Naive thymus-derived CD8-positive, alpha-beta T cell (primary cell): ENCODE data around the gene PLEKHJ1. TPM values are rescaled to one million over a fixed set of nuclear protein-coding genes. Genes with fewer than 3 reads are reported as not detected.
A peak's percentile ranks its signal among the peaks of the same experiment; 100 is the strongest.
"Not testable (repeated sequence)": the region's sequence is repeated elsewhere in the genome, so short reads cannot be mapped to it uniquely, and the experiment has no call there.

Experiments
- ATAC-seq, 2 donors: fragments of 150-1000 bp; cut with Tn5 transposase in 1 of 2; sonication (Bioruptor Pico), chemical (Tn5 transposase) in 1 of 2; 1 replicate in 1 of 2; 2 replicates in 1 of 2; pipeline ENCODE4 v1.10.0; 2021; ENCODE audit warnings: mild to moderate bottlenecking in 2 of 2, moderate library complexity in 2 of 2
- POLR2A ChIA-PET: fragments of 350-600 bp; sonication (Branson Sonifier 250); formaldehyde crosslinking; loops from one replicate; lab custom pipeline; 2021; ENCODE audit warnings: antibody characterized with exemption; lab: Charles Lee
- DNase-seq, 10 donors: peaks; one replicate each; pipeline versions ENCODE4 v3.0.0 to v3.0.0-alpha.2; 2020 to 2022
- H3K27ac Mint-ChIP-seq, 10 donors: one replicate each; pipeline ENCODE4 v1.8.0; 2020 to 2022; ENCODE audit warnings: mild to moderate bottlenecking in 10 of 10, mixed read lengths in 10 of 10, moderate library complexity in 4 of 10, inconsistent platforms in 1 of 10
- H3K27me3 Mint-ChIP-seq, 5 donors: one replicate each; pipeline ENCODE4 v1.8.0; 2021 to 2022; ENCODE audit warnings: mixed read lengths in 5 of 5
- H3K36me3 Mint-ChIP-seq, 3 donors: one replicate each; pipeline ENCODE4 v1.8.0; 2020 to 2022; ENCODE audit warnings: mixed read lengths in 3 of 3, mild to moderate bottlenecking in 2 of 3, inconsistent platforms in 1 of 3
- H3K4me1 Mint-ChIP-seq, 4 donors: one replicate each; pipeline ENCODE4 v1.8.0; 2021 to 2022; ENCODE audit warnings: mixed read lengths in 4 of 4
- H3K4me3 Mint-ChIP-seq, 10 donors: one replicate each; pipeline ENCODE4 v1.8.0; 2020 to 2022; ENCODE audit warnings: mild to moderate bottlenecking in 10 of 10, mixed read lengths in 10 of 10, moderate library complexity in 6 of 10, inconsistent platforms in 1 of 10
- H3K9me3 Mint-ChIP-seq, 9 donors: one replicate each; pipeline ENCODE4 v1.8.0; 2020 to 2022; ENCODE audit warnings: mixed read lengths in 9 of 9, mild to moderate bottlenecking in 3 of 9, inconsistent platforms in 1 of 9, moderate library complexity in 1 of 9
- polyA plus RNA-seq, 3 donors: library from polyadenylated mRNA; unstranded; fragments of 300-500 nt; fragmentation: Illumina TruSeq; gene quantifications; one replicate each; pipeline ENCODE4 v1.2.3, GENCODE V29; 2021
- total RNA-seq, 8 experiments: library from RNA in 2 of 8; stranded (reverse) in 2 of 8; gene quantifications; one replicate each; pipeline ENCODE4 v1.2.3 and lab custom pipeline; 2021 to 2026

Gene PLEKHJ1
- total and polyA plus RNA-seq, 5 experiments from 2014 or later = 56.7 to 106 (median 85.2) TPM

GRCh38 chr19:2208975-2209374 is 27.2 kb downstream of the PLEKHJ1 start:
- POLR2A ChIA-PET = no interaction called here
- Mint-ChIP-seq H3K36me3 (peaks cover 0 to 43% (median 5%) of the 10 kb centered on the region in 3 donors), H3K27me3 (no peaks in the 10 kb centered on the region), H3K9me3 (no peaks in the 10 kb centered on the region), H3K4me3 (no peak overlapping the region), H3K4me1 (peaks cover 0 to 5% (median 3%) of the 10 kb centered on the region in 4 donors), H3K27ac (peak overlapping the region in 1 of 10 donors; percentile 57)
- DNase-seq = no peak
- no peak for ATAC-seq

DNA sequence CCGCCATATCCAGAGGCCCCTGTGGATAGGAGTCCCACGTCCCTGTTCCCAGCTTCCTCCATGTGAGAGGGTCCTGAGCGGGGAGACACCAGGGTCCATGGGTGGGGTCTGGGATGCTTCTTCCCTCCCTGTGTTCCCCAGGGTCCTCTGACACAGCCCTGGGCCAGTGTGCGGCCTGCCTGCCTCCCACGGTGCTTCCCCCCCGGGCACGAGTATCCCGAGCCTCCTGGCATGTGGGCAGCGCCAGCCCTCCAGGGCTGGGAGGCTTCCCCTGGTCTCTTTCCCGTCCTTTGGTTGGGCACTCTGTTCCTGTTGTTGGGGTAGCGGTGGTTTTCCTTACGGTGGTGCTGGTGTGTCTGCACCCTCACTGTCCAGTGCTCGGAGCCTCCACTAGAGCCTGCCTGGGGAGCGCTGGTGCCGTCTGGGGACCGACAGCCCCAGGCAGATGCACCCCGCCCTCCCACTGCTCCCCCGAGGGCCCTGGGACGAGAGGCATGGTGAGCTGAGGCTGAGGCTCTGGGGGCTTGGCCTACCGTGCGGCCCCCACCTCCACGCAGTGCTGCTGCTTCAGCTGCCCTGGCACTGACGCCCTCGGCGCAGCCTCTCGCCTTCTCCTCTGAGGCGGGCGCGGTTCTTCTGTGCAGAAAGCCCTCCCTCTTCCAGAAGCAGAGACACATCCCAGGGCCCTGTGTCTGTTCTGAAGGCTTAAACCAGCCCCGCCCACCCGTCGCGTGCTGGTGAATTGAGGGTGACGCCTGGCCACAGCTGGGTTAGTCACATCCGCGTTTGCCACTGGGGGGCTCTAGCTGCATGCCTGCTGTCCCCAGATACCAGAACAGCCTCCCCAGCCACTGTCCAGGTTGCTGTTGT is 27.9 kb downstream of the PLEKHJ1 start:
- Mint-ChIP-seq H3K27me3 (no peaks in the 10 kb centered on the region), H3K36me3 (peaks cover 0 to 39% (median 5%) of the 10 kb centered on the region in 3 donors), H3K27ac (peak overlapping the region in 1 of 10 donors; percentile 57), H3K4me3 (no peak overlapping the region), H3K4me1 (peaks cover 0 to 8% (median 4%) of the 10 kb centered on the region in 4 donors), H3K9me3 (no peaks in the 10 kb centered on the region)
- POLR2A ChIA-PET = no interaction called here
- peak in 1 of 2 donors; percentile 44 for ATAC-seq
- DNase-seq = peak in 1 of 10 donors; percentile 5

- no peak for ATAC-seq
- Mint-ChIP-seq H3K27me3 (no peaks in the 10 kb centered on the region), H3K4me3 (no peak overlapping the region), H3K9me3 (no peaks in the 10 kb centered on the region), H3K36me3 (peaks cover 0 to 32% (median 5%) of the 10 kb centered on the region in 3 donors), H3K27ac (no peak overlapping the region), H3K4me1 (peaks cover 0 to 8% (median 4%) of the 10 kb centered on the region in 4 donors)
- POLR2A ChIA-PET = no interaction called here
- DNase-seq = no peak
Observed at GRCh38 chr19:2207008-2207407, 29.1 kb downstream of the PLEKHJ1 start.

DNA sequence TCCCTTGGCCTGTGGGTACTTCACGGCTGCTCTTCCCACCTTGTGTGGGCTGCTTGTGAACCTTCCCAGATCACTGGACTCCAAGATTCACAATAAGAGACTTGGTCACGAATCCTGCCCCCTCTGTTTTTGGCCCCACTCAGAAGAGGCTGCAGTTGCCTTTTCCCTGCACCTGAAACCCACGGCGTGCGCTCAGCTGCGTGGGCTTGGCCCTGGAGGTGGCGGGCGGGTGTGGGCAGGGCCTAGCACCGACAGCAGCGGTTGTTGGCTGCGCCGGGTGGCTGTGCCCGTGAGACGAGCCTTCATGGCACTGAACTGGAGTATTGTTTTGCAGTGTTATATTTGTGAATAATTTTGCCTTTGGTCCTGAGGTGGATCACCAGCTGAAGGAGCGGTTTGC is 33.8 kb downstream of the PLEKHJ1 start:
- peak overlapping the region in 1 of 10 donors; percentile 44 for H3K27ac Mint-ChIP-seq
- H3K4me1 Mint-ChIP-seq = peaks cover 4 to 10% (median 9%) of the 10 kb centered on the region in 4 donors
- H3K9me3 Mint-ChIP-seq = no peaks in the 10 kb centered on the region
- POLR2A ChIA-PET = interaction anchor here (1.4 kb wide), 1 partner anchor 15 kb away, joined by 4 read pairs; no protein-coding TSS in a partner anchor
- H3K4me3 Mint-ChIP-seq = no peak overlapping the region
- DNase-seq (no peak), ATAC-seq (no peak)
- H3K27me3 Mint-ChIP-seq = no peaks in the 10 kb centered on the region
- H3K36me3 Mint-ChIP-seq = peaks cover 0 to 18% (median 2%) of the 10 kb centered on the region in 3 donors

DNA sequence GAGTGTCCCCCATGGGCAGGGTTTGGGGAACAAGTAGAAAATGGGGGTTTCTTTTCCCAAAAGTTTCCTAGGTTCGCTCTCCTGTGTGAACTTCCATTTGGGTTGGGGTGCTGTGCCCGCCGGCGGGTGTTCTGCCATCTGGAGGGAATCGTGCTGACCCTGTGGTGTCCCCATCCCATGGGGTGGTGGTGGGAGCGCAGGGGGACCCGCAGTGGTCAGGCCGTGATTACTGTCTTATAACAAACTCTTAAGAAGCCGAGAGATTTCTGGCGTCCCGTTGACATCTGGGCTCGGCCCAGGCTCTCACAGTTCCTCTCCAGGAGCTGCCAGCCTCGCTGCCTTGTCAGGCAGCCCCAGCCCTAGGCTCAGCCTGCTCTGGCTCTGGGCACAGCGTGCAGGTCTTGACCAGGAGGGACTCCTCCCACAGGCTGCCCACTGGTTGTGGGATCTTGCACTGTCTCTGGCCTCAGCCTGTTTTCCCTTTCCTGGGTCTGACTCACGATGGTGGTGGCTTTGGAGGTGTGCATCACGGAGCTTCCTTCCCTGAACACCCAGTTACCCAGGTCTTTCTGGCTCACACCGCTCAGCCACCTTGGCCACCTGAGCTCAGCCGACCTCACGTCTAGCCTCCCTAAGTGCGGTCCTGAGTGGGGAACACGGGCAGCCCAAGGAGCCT is 34.5 kb downstream of the PLEKHJ1 start:
- Mint-ChIP-seq H3K4me3 (no peak overlapping the region), H3K36me3 (peaks cover 0 to 22% (median 2%) of the 10 kb centered on the region in 3 donors), H3K27ac (peak overlapping the region in 1 of 10 donors; percentile 55), H3K4me1 (peaks cover 4 to 13% (median 12%) of the 10 kb centered on the region in 4 donors), H3K9me3 (no peaks in the 10 kb centered on the region), H3K27me3 (no peaks in the 10 kb centered on the region)
- POLR2A ChIA-PET = interaction anchor here (1.4 kb wide), 1 partner anchor 15 kb away, joined by 4 read pairs; no protein-coding TSS in a partner anchor
- ATAC-seq = no peak
- DNase-seq = no peak

- POLR2A ChIA-PET, H3K4me3 Mint-ChIP-seq, H3K27me3 Mint-ChIP-seq, ATAC-seq, H3K9me3 Mint-ChIP-seq, DNase-seq: not testable (repeated sequence)
- Mint-ChIP-seq H3K27ac (peak overlapping the region in 1 of 10 donors; percentile 79), H3K4me1 (peaks cover 4 to 13% (median 12%) of the 10 kb centered on the region in 4 donors), H3K36me3 (peaks cover 0 to 21% (median 2%) of the 10 kb centered on the region in 3 donors)
Observed at GRCh38 chr19:2200624-2201294, 35.4 kb downstream of the PLEKHJ1 start.

DNA sequence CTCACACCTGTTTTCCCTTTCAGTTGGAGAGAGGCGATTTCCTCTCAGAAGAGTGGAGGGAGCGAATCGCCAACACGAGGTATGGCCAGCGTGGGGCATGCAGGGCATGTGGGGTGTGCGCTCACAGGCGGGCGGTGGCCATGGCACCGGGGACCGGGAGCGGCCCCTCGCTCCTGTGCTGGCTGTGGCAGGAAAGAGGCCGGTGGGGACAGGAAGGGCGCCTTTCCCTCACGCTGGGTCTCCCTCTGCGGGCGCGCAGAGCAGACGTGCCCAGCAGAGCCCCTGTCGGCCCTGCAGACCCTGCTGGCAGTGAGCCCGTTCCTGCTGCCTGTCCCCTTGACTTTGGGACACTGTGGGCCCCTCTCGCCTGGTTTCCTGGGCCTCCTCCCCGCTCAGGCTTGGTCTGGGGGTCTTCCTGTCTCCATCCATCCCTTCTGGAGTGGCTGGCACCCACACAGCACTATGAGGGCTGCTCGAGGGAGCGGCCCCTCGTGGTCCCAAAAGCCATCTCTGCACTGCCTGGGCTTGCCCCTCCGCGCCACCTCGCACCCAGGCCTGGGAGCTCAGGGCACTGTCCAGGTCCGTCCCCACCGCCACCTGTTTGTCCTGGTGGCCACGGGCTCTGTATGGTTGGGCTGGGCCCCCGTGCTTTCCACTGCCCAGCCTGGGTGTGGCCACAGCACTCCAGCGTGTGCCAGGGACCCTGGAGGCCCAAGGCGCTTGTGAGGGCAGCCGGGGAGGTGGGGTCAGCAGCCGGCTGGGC is 36.1 kb downstream of the PLEKHJ1 start:
- DNase-seq (no peak), ATAC-seq (no peak)
- Mint-ChIP-seq H3K9me3 (no peaks in the 10 kb centered on the region), H3K36me3 (peaks cover 0 to 17% (median 0%) of the 10 kb centered on the region in 3 donors), H3K4me1 (peaks cover 4 to 13% (median 11%) of the 10 kb centered on the region in 4 donors), H3K27me3 (no peaks in the 10 kb centered on the region), H3K4me3 (no peak overlapping the region), H3K27ac (peak overlapping the region in 1 of 10 donors; percentile 37)
- POLR2A ChIA-PET = no interaction called here

DNA sequence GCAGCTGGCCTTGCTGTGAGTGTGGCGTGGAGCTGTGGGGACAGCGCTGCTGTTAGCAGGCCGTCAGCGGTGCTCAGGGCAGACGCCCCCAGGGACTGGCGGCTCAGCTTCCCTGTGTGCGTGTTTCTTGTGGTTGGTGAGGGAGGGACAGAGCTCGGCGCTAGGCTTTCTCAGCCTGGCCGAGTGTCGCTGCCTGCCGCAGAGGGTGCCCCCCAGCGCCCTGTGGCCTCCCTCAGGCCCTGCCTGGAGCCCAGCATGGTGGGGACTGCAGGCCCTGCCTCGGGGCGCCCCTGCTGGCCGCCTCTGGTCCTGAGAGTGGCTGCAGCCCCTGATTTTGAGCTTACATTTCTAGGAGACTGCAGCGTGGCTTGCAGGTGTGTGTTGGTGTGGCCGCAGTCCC is 36.9 kb downstream of the PLEKHJ1 start:
- Mint-ChIP-seq H3K4me1 (peaks cover 4 to 13% (median 9%) of the 10 kb centered on the region in 4 donors), H3K27ac (no peak overlapping the region), H3K36me3 (peaks cover 0 to 19% (median 0%) of the 10 kb centered on the region in 3 donors), H3K27me3 (no peaks in the 10 kb centered on the region), H3K9me3 (no peaks in the 10 kb centered on the region), H3K4me3 (no peak overlapping the region)
- POLR2A ChIA-PET = no interaction called here
- no peak for DNase-seq
- no peak for ATAC-seq

- Mint-ChIP-seq H3K4me1 (peaks cover 4 to 9% (median 6%) of the 10 kb centered on the region in 4 donors), H3K4me3 (no peak overlapping the region), H3K9me3 (no peaks in the 10 kb centered on the region), H3K27ac (no peak overlapping the region), H3K36me3 (peaks cover 0 to 20% (median 0%) of the 10 kb centered on the region in 3 donors), H3K27me3 (no peaks in the 10 kb centered on the region)
- no peak for DNase-seq
- POLR2A ChIA-PET = no interaction called here
- ATAC-seq = no peak
Observed at GRCh38 chr19:2198317-2198716, 37.8 kb downstream of the PLEKHJ1 start.

DNA sequence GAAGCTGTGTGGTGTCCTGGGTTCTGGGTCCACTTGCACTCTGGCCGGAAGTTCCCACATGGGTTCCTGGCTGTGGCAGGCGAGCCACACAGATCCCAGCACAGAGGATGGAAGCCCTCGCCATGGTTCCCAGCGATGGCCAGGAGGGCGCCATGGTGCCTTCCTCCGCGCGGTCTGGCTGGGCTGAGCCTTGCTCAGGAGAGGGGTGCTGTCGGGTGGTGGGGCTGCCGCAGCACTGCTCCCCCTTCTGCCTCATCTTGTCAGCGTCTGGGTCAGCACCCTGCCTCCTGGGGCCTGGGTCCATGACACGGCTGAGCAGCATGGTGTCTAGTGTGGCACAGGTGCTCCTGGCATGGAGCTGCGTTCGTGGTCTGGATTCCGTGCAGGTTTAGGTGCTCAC is 38.9 kb downstream of the PLEKHJ1 start:
- ATAC-seq (no peak), DNase-seq (no peak)
- POLR2A ChIA-PET = no interaction called here
- H3K4me1 Mint-ChIP-seq = peaks cover 4 to 9% (median 6%) of the 10 kb centered on the region in 4 donors
- no peak overlapping the region for H3K27ac Mint-ChIP-seq
- H3K27me3 Mint-ChIP-seq = no peaks in the 10 kb centered on the region
- H3K9me3 Mint-ChIP-seq = no peaks in the 10 kb centered on the region
- H3K4me3 Mint-ChIP-seq = no peak overlapping the region
- H3K36me3 Mint-ChIP-seq = peaks cover 0 to 26% (median 0%) of the 10 kb centered on the region in 3 donors

DNA sequence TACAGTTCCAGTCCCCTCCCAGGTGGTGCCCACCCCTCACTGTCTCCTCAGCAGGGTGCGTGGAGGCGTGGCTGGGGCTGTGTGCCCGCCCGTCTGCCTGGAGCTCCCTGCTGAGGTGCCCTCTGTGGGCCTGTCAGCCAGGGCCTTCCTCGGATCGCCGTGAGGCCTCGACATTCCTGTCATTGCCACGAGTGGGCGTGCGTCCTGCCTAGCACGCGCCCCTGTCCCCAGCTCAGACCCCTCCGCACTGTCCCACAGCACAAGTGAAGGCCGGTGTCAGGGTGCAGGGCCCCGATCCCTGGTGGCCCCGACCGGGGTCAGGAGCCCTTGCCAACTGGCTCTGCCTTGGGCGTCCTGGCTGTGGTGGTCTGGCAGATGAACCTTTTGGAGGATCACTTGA is 40.2 kb downstream of the PLEKHJ1 start:
- no peaks in the 10 kb centered on the region for H3K27me3 Mint-ChIP-seq
- no peak for ATAC-seq
- H3K4me1 Mint-ChIP-seq = peaks cover 4 to 9% (median 6%) of the 10 kb centered on the region in 4 donors
- no peak for DNase-seq
- no peak overlapping the region for H3K4me3 Mint-ChIP-seq
- no peaks in the 10 kb centered on the region for H3K9me3 Mint-ChIP-seq
- peaks cover 0 to 34% (median 0%) of the 10 kb centered on the region in 3 donors for H3K36me3 Mint-ChIP-seq
- H3K27ac Mint-ChIP-seq = no peak overlapping the region
- POLR2A ChIA-PET = interaction anchor here (0.5 kb wide), 1 partner anchor 24 kb away, joined by 3 read pairs; no protein-coding TSS in a partner anchor

DNA sequence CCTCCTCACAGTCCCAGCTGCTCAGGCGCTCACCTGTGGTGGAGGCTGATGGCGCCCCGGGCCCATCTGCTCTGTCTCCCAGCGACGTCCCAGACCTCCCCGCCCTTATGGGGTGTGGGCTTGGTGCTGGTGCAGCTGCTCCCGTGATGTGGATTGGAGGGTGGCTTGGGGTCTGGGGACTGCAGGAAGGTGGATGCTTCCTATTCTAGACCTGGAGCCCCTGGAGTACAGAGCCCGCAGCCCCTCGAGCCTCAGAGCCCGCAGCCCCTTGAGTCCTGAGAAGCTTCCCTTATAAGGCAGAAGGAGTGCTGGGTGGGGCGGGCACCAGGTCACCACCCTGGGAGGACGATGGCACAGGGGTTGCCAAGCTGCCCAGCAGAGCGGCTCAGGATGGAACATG is 40.8 kb downstream of the PLEKHJ1 start:
- DNase-seq = no peak
- Mint-ChIP-seq H3K27me3 (no peaks in the 10 kb centered on the region), H3K27ac (no peak overlapping the region), H3K4me1 (peaks cover 4 to 7% (median 5%) of the 10 kb centered on the region in 4 donors), H3K4me3 (no peak overlapping the region), H3K9me3 (no peaks in the 10 kb centered on the region), H3K36me3 (peaks cover 0 to 36% (median 0%) of the 10 kb centered on the region in 3 donors)
- POLR2A ChIA-PET = interaction anchor here (0.5 kb wide), 1 partner anchor 23 kb away, joined by 3 read pairs; no protein-coding TSS in a partner anchor
- no peak for ATAC-seq
